ENCODE measurements around the gene FADS6. TPM values are rescaled to one million over a fixed set of nuclear protein-coding genes. Genes with fewer than 3 reads are reported as not detected.

FADS6 gene
- total and polyA plus RNA-seq, 12 donors = 0.92 to 15.3 (median 6.0) TPM

DNA sequence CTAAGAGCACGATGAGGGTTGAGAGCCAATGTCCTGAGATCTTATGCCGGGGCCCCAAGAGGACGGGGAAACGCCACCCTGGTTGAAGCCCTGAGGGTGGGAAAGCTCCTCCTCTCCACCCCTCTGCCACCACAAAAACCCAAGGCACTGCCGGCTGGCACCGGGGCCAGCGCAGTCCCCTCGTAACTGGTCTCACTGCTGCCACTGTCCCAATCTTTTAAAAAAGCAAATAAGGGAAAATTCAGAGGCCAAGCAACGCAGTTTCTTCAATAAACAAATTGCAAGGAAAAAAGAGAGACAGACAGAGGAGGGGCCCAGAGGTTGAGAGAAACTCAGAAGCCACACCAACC, 40.4 kb downstream of the FADS6 start:
- H3K27me3 ChIP-seq = no peaks in the 10 kb centered on the region
- intact Hi-C loops (cut with DNase I) = no loop called here
- 28 to 47% (median 40%) methylated on average over 6 to 9 of the region's 9 CpGs for WGBS, 4 donors

DNA sequence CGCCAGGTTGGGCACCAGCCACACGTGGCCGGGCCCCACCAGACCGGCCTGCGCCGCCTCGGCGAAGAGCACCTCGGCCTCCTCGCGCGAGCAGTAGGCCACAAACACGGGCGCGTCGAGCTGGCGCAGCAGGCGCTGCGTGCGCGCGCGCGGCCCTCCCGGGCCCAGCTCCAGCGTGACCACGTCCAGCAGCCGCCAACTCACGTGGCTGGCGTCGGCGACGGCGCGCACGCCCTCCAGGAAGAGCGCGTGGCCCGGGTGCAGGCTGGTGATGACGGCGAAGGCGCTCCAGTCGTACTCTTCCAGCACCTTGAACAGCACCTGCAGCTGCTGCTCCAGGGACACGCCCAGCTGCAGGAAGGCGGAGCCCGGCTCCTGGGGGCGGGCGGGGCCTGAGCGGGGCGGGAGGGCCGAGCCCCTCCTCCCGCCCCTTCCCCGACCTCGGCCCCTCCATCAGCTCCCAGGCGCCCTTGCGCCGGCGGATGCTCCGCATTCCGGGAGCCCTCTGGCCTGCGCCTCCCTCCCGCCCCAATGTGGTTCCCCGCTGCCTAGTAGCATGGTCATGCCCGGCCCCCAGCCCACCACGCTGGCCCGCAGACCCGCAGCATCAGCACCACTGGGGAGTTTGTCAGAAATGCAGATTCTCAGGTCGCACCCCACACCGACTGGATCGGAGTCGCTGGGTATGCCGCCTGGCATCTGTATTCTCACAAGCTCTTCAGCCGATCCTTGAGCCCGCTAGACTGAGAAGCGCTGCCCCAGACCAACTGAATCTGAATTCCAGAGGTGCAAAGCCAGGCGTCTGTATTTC, 41.0 kb downstream of the FADS6 start:
- TF ChIP-seq, protein P1, sequence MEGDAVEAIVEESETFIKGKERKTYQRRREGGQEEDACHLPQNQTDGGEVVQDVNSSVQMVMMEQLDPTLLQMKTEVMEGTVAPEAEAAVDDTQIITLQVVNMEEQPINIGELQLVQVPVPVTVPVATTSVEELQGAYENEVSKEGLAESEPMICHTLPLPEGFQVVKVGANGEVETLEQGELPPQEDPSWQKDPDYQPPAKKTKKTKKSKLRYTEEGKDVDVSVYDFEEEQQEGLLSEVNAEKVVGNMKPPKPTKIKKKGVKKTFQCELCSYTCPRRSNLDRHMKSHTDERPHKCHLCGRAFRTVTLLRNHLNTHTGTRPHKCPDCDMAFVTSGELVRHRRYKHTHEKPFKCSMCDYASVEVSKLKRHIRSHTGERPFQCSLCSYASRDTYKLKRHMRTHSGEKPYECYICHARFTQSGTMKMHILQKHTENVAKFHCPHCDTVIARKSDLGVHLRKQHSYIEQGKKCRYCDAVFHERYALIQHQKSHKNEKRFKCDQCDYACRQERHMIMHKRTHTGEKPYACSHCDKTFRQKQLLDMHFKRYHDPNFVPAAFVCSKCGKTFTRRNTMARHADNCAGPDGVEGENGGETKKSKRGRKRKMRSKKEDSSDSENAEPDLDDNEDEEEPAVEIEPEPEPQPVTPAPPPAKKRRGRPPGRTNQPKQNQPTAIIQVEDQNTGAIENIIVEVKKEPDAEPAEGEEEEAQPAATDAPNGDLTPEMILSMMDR (IDR thresholded peaks at IDR 0.05) = no peak
- no peak for TF ChIP-seq POLR2A (IDR thresholded peaks at IDR 0.05)
- no peak overlapping the region for H3K27ac ChIP-seq
- no peak overlapping the region for H3K4me3 ChIP-seq
- no peaks in the 10 kb centered on the region for H3K4me1 ChIP-seq (replicated peaks in 1 of 2)
- no peaks in the 10 kb centered on the region for H3K9me3 ChIP-seq (replicated peaks in 1 of 3)
- no peaks in the 10 kb centered on the region for H3K27me3 ChIP-seq
- DNase-seq = no peak
- H3K36me3 ChIP-seq (replicated peaks in 1 of 2) = no peaks in the 10 kb centered on the region
- 16 to 53% (median 39%) methylated on average over 9 to 76 of the region's 76 CpGs for WGBS, 4 donors
- intact Hi-C loops (cut with DNase I) = no loop called here

More for the DNA sequence above, 40.4 kb downstream of the FADS6 start:
- Histone ChIP-seq H3K9me3 (replicated peaks in 1 of 3) (no peaks in the 10 kb centered on the region), H3K27ac (no peak overlapping the region), H3K4me3 (no peak overlapping the region), H3K36me3 (replicated peaks in 1 of 2) (no peaks in the 10 kb centered on the region), H3K4me1 (replicated peaks in 1 of 2) (no peaks in the 10 kb centered on the region)
- TF ChIP-seq, protein P1 (IDR thresholded peaks at IDR 0.05) = no peak
- no peak for TF ChIP-seq POLR2A (IDR thresholded peaks at IDR 0.05)
- no peak for DNase-seq

DNA sequence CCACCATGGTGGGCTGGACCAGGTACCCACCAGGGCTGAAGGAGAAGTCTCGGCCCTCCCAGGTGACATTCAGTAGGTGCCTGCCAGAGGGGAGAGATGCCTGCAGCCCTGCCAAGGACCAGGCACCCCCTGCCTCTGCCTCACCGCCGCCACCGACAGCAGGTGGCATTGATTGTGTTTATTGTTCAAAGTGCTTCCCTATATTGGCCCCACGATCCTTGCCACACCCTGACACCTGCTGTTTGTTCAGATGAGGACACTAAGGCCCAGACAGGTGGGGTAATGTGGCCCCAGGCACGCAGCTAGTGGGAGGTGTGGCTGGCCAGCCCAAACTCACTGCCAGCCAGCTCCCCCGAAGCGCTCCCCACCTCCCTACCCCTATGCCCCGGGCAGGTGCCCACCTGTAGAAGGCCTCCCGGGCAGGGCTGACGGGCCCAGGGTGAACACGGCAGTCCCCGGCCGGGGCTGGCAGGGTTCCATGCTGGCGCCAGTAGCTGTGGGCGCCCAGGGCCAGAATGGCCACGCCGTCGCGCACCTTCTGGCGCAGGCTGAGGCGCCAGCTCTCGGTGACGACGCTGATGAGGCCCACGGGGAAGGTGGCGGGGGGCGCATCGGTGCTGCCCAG, 41.7 kb downstream of the FADS6 start:
- TF ChIP-seq POLR2A (IDR thresholded peaks at IDR 0.05) = no peak
- TF ChIP-seq, protein P1 (IDR thresholded peaks at IDR 0.05) = no peak
- H3K4me1 ChIP-seq (replicated peaks in 1 of 2) = no peaks in the 10 kb centered on the region
- H3K4me3 ChIP-seq = no peak overlapping the region
- H3K36me3 ChIP-seq (replicated peaks in 1 of 2) = no peaks in the 10 kb centered on the region
- no peaks in the 10 kb centered on the region for H3K9me3 ChIP-seq (replicated peaks in 1 of 3)
- intact Hi-C loops (cut with DNase I) = no loop called here
- no peak for DNase-seq
- WGBS, 4 donors = 67 to 82% (median 71%) methylated on average over 4 to 29 of the region's 29 CpGs
- no peaks in the 10 kb centered on the region for H3K27me3 ChIP-seq
- H3K27ac ChIP-seq = no peak overlapping the region

DNA sequence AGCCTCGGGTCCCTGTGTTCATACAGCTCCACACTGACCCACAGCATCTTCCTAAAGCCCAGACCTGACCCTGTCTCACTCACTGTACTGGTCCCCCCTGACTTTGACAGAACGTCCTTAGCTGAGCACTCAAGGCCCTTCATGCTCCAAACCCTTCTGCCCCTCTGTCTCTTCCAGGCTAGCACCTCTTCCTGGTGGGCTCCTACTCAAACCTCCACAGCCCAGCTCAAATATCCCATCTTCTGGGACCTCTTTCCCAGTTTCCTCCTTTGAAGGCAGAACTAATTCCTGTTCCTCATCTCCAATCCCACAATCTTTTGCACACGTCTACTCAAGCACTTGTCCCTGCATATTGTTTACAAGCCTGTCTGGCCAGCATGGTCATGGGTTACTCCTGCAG, 42.5 kb downstream of the FADS6 start:
- 53 to 71% (median 67%) methylated on average over 3 of the region's 3 CpGs for WGBS, 4 donors
- Histone ChIP-seq H3K27ac (no peak overlapping the region), H3K4me3 (no peak overlapping the region), H3K36me3 (replicated peaks in 1 of 2) (no peaks in the 10 kb centered on the region), H3K27me3 (no peaks in the 10 kb centered on the region), H3K9me3 (replicated peaks in 1 of 3) (no peaks in the 10 kb centered on the region), H3K4me1 (replicated peaks in 1 of 2) (no peaks in the 10 kb centered on the region)
- TF ChIP-seq POLR2A (IDR thresholded peaks at IDR 0.05) = no peak
- TF ChIP-seq, protein P1 (IDR thresholded peaks at IDR 0.05) = no peak
- intact Hi-C loops (cut with DNase I) = no loop called here
- no peak for DNase-seq
